ENCODE results near the gene SMOC2. TPM values are rescaled to one million over a fixed set of nuclear protein-coding genes. Genes with fewer than 3 reads are reported as not detected.

Gene SMOC2
- total RNA-seq, 5 donors from 2014 or later (not counting 1 experiment from before 2014, with no cell fraction given): 0.06 to 0.20 (median 0.16) TPM; not detected in 2

DNA sequence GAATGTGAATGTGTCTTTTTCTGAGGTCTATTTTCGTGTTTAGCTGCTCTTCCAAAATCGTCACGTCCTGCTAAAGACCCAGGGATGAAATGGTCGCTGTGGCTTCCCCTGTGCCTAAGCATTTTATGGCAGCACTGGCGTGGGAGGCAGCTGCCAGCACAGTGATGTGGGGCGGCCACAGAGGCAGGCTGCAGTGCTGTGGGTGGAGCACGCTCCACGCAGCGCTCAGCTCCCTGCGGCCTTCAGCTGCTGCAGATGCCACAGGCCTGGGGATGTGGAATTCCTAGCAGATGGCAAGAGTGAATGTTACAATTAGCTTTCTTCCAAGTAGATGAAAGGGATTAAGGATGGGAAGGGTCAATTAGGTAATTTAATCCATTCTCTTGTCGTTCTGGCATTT lies 242.6 kb downstream of the SMOC2 start:
- H3K27me3 ChIP-seq (replicated peaks in 1 of 2; ENCODE audit: control insufficient read depth in 2 of 2, extremely low read depth in 1 of 2, insufficient read depth in 2 of 2, low read length in 1 of 2): peaks cover 0 to 11% of the 10 kb centered on the region in 2 experiments
- H3K36me3 Mint-ChIP-seq: no peaks in the 10 kb centered on the region
- H3K4me3 ChIP-seq (ENCODE audit: control insufficient read depth in 1 of 2, extremely low read depth in 1 of 2, low read length in 1 of 2): no peak overlapping the region
- peaks cover 8 to 12% of the 10 kb centered on the region in 2 donors for H3K27me3 Mint-ChIP-seq
- no peak for DNase-seq
- H3K4me3 Mint-ChIP-seq: no peak overlapping the region
- CTCF ChIA-PET: no interaction called here
- H3K36me3 ChIP-seq (ENCODE audit: control insufficient read depth in 2 of 2, extremely low read depth in 1 of 2, insufficient read depth in 1 of 2, low read length in 1 of 2): no peaks in the 10 kb centered on the region
- H3K4me1 Mint-ChIP-seq: no peaks in the 10 kb centered on the region
- H3K9me3 ChIP-seq: no peaks in the 10 kb centered on the region
- H3K27ac Mint-ChIP-seq: no peak overlapping the region
- POLR2A ChIA-PET: no interaction called here
- H3K9me3 Mint-ChIP-seq: no peaks in the 10 kb centered on the region
- 71% methylated on average over 10 of the region's 11 CpGs for WGBS (ENCODE audit: insufficient coverage)
- ATAC-seq (replicated peaks in 1 of 4): no peak
- H3K4me1 ChIP-seq (ENCODE audit: control insufficient read depth in 1 of 2, extremely low read depth in 1 of 2, insufficient read depth in 2 of 2, low read length in 2 of 2): no peaks in the 10 kb centered on the region
- H3K27ac ChIP-seq (ENCODE audit: low read length): no peak overlapping the region

DNA sequence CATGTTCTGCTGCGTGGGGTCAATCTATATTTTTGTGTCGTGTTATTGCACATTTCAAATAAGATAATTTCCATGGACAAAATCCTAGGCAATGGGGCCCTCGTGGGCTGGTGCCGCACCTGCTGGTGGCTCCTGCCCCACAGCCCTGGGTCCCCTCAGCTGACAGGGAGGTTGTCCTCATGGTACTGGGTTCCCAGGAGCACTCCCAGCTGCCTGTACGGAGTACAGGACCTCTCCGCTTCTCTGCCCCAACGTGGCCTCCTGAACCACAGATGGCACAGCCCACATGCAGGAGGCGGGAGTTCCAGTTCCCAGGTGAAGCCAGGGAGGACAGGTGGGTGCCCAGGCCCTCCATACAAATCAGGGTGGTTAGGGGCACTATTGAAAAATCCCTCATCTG lies 243.5 kb downstream of the SMOC2 start:
- Mint-ChIP-seq H3K27ac (no peak overlapping the region), H3K27me3 (peaks cover 8 to 12% of the 10 kb centered on the region in 2 donors), H3K4me1 (no peaks in the 10 kb centered on the region), H3K36me3 (no peaks in the 10 kb centered on the region), H3K4me3 (no peak overlapping the region), H3K9me3 (no peaks in the 10 kb centered on the region)
- no peaks in the 10 kb centered on the region for H3K36me3 ChIP-seq (ENCODE audit: control insufficient read depth in 2 of 2, extremely low read depth in 1 of 2, insufficient read depth in 1 of 2, low read length in 1 of 2)
- ATAC-seq (replicated peaks in 1 of 4) (no peak), DNase-seq (no peak)
- H3K27me3 ChIP-seq (replicated peaks in 1 of 2; ENCODE audit: control insufficient read depth in 2 of 2, extremely low read depth in 1 of 2, insufficient read depth in 2 of 2, low read length in 1 of 2): peaks cover 0 to 11% of the 10 kb centered on the region in 2 experiments
- no peak overlapping the region for H3K27ac ChIP-seq (ENCODE audit: low read length)
- H3K9me3 ChIP-seq: no peaks in the 10 kb centered on the region
- no peak overlapping the region for H3K4me3 ChIP-seq (ENCODE audit: control insufficient read depth in 1 of 2, extremely low read depth in 1 of 2, low read length in 1 of 2)
- ChIA-PET POLR2A (no interaction called here), CTCF (no interaction called here)
- WGBS (ENCODE audit: insufficient coverage): 83% methylated on average over 4 of the region's 8 CpGs
- H3K4me1 ChIP-seq (ENCODE audit: control insufficient read depth in 1 of 2, extremely low read depth in 1 of 2, insufficient read depth in 2 of 2, low read length in 2 of 2): no peaks in the 10 kb centered on the region

DNA sequence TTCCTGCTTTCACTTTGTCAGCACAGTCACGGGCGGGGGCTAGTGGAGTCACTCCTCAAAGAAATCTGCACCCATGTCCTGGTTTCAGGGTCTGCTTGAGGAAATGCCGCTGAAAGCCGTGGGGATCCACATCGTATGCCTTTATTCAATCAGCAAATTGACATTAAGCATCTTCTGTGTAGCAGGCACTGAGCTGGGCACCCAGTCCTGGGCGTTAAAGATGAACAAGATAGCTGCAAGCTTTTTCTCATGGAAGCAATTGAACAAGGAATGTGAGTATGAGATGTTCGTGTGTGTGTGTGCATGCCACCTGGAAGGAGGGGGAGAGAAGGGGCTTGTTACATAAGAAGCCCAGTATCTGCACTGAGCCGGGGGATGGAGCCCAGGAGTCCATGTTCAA lies 243.9 kb downstream of the SMOC2 start:
- H3K4me1 Mint-ChIP-seq: no peaks in the 10 kb centered on the region
- H3K9me3 Mint-ChIP-seq: no peaks in the 10 kb centered on the region
- CTCF ChIA-PET: no interaction called here
- ATAC-seq (replicated peaks in 1 of 4) (no peak), DNase-seq (no peak)
- no peaks in the 10 kb centered on the region for H3K4me1 ChIP-seq (ENCODE audit: control insufficient read depth in 1 of 2, extremely low read depth in 1 of 2, insufficient read depth in 2 of 2, low read length in 2 of 2)
- peaks cover 8 to 12% of the 10 kb centered on the region in 2 donors for H3K27me3 Mint-ChIP-seq
- 85% methylated on average over 7 of the region's 8 CpGs for WGBS (ENCODE audit: insufficient coverage)
- H3K36me3 Mint-ChIP-seq: no peaks in the 10 kb centered on the region
- H3K4me3 Mint-ChIP-seq: no peak overlapping the region
- POLR2A ChIA-PET: no interaction called here
- no peak overlapping the region for H3K27ac ChIP-seq (ENCODE audit: low read length)
- H3K4me3 ChIP-seq (ENCODE audit: control insufficient read depth in 1 of 2, extremely low read depth in 1 of 2, low read length in 1 of 2): no peak overlapping the region
- no peaks in the 10 kb centered on the region for H3K9me3 ChIP-seq
- no peak overlapping the region for H3K27ac Mint-ChIP-seq
- H3K27me3 ChIP-seq (replicated peaks in 1 of 2; ENCODE audit: control insufficient read depth in 2 of 2, extremely low read depth in 1 of 2, insufficient read depth in 2 of 2, low read length in 1 of 2): peaks cover 0 to 11% of the 10 kb centered on the region in 2 experiments
- H3K36me3 ChIP-seq (ENCODE audit: control insufficient read depth in 2 of 2, extremely low read depth in 1 of 2, insufficient read depth in 1 of 2, low read length in 1 of 2): no peaks in the 10 kb centered on the region

DNA sequence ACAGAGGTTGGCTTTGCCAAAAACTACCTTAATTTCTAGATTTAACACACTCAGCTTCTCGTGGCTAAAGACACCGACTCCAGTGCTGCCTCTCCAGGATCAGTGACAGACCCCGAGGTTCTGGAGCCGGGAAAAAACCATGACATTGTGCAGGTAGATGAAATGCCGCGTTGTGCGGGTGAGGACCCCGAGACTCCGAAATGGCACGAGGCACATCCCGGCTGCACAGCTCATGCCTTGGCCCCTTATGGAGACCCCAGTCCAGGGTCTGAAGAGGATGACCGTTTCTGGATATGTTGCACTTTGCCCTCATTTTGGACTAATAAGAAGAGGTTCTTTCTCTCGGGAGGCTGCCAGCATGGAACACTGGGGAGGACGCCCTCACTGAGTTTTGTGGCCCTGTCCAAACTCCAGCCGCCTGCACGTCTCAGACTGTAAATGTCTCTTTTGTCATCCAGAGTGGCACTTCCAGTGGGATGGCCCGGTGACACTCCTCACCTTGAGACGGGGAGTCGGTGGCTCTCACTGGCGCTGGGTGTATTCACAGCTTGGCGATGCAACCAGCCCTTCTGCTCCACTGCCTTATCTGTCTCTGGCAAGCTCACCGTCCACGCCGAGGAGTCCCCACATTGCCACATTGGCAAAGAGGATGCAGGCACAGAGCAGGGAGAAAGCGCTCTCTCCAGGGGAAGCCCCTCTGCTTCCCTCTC lies 245.2 kb downstream of the SMOC2 start:
- Mint-ChIP-seq H3K36me3 (no peaks in the 10 kb centered on the region), H3K27me3 (peaks cover 8 to 12% of the 10 kb centered on the region in 2 donors), H3K4me1 (no peaks in the 10 kb centered on the region), H3K27ac (no peak overlapping the region), H3K9me3 (no peaks in the 10 kb centered on the region), H3K4me3 (no peak overlapping the region)
- H3K4me3 ChIP-seq (ENCODE audit: control insufficient read depth in 1 of 2, extremely low read depth in 1 of 2, low read length in 1 of 2): no peak overlapping the region
- no peaks in the 10 kb centered on the region for H3K9me3 ChIP-seq
- H3K27me3 ChIP-seq (replicated peaks in 1 of 2; ENCODE audit: control insufficient read depth in 2 of 2, extremely low read depth in 1 of 2, insufficient read depth in 2 of 2, low read length in 1 of 2): peaks cover 0 to 11% of the 10 kb centered on the region in 2 experiments
- H3K27ac ChIP-seq (ENCODE audit: low read length): no peak overlapping the region
- 80% methylated on average over 23 of the region's 25 CpGs for WGBS (ENCODE audit: insufficient coverage)
- DNase-seq (no peak), ATAC-seq (replicated peaks in 1 of 4) (no peak)
- no peaks in the 10 kb centered on the region for H3K4me1 ChIP-seq (ENCODE audit: control insufficient read depth in 1 of 2, extremely low read depth in 1 of 2, insufficient read depth in 2 of 2, low read length in 2 of 2)
- H3K36me3 ChIP-seq (ENCODE audit: control insufficient read depth in 2 of 2, extremely low read depth in 1 of 2, insufficient read depth in 1 of 2, low read length in 1 of 2): no peaks in the 10 kb centered on the region
- CTCF ChIA-PET: interaction anchor here in 1 of 2 donors (0.6 kb wide), 1 partner anchor 380 kb away, joined by 3 read pairs; no protein-coding TSS in a partner anchor
- POLR2A ChIA-PET: no interaction called here

DNA sequence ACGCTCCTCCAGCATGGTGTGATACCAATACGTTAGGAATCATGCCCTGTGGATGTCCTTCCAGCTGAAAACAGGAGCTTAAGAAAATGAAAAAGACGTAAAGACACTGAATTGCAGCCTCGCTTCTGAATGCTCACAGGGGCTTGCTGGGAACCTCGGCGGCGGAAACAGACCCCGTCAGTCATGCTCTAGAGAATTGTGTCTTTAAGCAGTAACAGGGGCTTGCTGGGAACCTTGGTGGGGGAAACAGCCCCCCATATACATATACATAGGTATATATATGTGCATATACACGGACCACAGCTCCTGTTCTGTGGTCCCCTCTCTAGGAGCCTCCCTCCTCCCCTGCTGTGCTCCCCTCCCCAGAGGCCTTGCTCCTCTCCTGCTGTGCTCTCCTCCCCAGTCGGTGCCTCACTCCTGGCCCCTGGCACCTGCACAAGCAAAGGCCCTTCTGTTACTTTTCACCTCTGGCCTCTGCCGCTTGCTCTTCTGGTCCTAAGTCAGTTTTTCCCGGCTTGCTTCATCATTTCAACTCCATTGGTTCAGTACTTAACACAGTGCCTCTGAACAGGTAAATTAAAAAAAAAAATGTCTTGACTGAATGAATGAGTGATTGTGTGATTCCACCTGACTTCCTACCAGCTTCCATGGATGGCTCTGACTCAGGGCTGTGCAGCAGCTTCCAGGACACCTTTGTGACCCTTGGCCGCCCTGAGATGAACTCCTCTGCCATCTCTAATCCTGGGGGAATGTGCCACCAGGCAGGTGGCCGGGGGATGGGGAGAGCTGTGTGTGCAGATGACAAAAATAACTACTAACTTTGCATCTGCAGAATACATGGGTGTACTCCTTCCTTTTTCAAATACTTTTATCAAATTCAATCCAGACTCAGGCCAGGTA lies 246.1 kb downstream of the SMOC2 start:
- ChIA-PET POLR2A (no interaction called here), CTCF (no interaction called here)
- Mint-ChIP-seq H3K4me1 (no peaks in the 10 kb centered on the region), H3K9me3 (no peaks in the 10 kb centered on the region), H3K27ac (no peak overlapping the region), H3K36me3 (no peaks in the 10 kb centered on the region), H3K4me3 (no peak overlapping the region), H3K27me3 (peaks cover 8 to 12% of the 10 kb centered on the region in 2 donors)
- no peak for ATAC-seq (replicated peaks in 1 of 4)
- no peaks in the 10 kb centered on the region for H3K9me3 ChIP-seq
- no peak for DNase-seq
- WGBS (ENCODE audit: insufficient coverage): 26% methylated on average over 3 of the region's 14 CpGs
- no peak overlapping the region for H3K4me3 ChIP-seq (ENCODE audit: control insufficient read depth in 1 of 2, extremely low read depth in 1 of 2, low read length in 1 of 2)
- peaks cover 0 to 18% of the 10 kb centered on the region in 2 experiments for H3K27me3 ChIP-seq (replicated peaks in 1 of 2; ENCODE audit: control insufficient read depth in 2 of 2, extremely low read depth in 1 of 2, insufficient read depth in 2 of 2, low read length in 1 of 2)
- H3K27ac ChIP-seq (ENCODE audit: low read length): no peak overlapping the region
- no peaks in the 10 kb centered on the region for H3K4me1 ChIP-seq (ENCODE audit: control insufficient read depth in 1 of 2, extremely low read depth in 1 of 2, insufficient read depth in 2 of 2, low read length in 2 of 2)
- H3K36me3 ChIP-seq (ENCODE audit: control insufficient read depth in 2 of 2, extremely low read depth in 1 of 2, insufficient read depth in 1 of 2, low read length in 1 of 2): no peaks in the 10 kb centered on the region

DNA sequence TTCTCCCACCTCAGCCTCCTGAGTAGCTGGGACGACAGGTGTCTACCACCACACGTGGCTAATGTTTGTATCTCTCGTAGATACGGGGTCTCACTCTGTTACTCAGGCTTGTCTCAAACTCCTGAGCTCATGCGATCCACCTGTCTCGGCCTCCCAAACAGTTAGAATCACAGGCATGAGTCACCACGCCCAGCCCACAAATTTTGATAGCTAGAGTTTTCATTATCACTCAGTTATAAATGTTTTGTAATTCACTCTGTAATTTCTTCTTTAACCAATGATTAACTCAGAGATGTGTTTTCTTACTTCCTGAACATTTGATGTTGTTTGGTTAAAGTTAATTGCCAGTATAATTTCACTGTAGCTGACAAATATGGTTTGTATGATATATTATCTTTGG lies 249.3 kb downstream of the SMOC2 start:
- POLR2A ChIA-PET: no interaction called here
- no peak overlapping the region for H3K27ac ChIP-seq (ENCODE audit: low read length)
- Mint-ChIP-seq H3K36me3 (no peaks in the 10 kb centered on the region), H3K4me1 (no peaks in the 10 kb centered on the region), H3K27ac (no peak overlapping the region), H3K9me3 (no peaks in the 10 kb centered on the region), H3K27me3 (peaks cover 0 to 6% of the 10 kb centered on the region in 2 donors), H3K4me3 (no peak overlapping the region)
- WGBS (ENCODE audit: insufficient coverage): 88% methylated on average over 4 of the region's 7 CpGs
- H3K27me3 ChIP-seq (replicated peaks in 1 of 2; ENCODE audit: control insufficient read depth in 2 of 2, extremely low read depth in 1 of 2, insufficient read depth in 2 of 2, low read length in 1 of 2): peaks cover 0 to 17% of the 10 kb centered on the region in 2 experiments
- no peaks in the 10 kb centered on the region for H3K4me1 ChIP-seq (ENCODE audit: control insufficient read depth in 1 of 2, extremely low read depth in 1 of 2, insufficient read depth in 2 of 2, low read length in 2 of 2)
- DNase-seq (no peak), ATAC-seq (replicated peaks in 1 of 4) (no peak)
- CTCF ChIA-PET: no interaction called here
- no peaks in the 10 kb centered on the region for H3K9me3 ChIP-seq
- H3K36me3 ChIP-seq (ENCODE audit: control insufficient read depth in 2 of 2, extremely low read depth in 1 of 2, insufficient read depth in 1 of 2, low read length in 1 of 2): no peaks in the 10 kb centered on the region
- H3K4me3 ChIP-seq (ENCODE audit: control insufficient read depth in 1 of 2, extremely low read depth in 1 of 2, low read length in 1 of 2): no peak overlapping the region

Data from T-cell (primary cell).